ENCODE results near the gene WDR12.

The WDR12 gene

DNA sequence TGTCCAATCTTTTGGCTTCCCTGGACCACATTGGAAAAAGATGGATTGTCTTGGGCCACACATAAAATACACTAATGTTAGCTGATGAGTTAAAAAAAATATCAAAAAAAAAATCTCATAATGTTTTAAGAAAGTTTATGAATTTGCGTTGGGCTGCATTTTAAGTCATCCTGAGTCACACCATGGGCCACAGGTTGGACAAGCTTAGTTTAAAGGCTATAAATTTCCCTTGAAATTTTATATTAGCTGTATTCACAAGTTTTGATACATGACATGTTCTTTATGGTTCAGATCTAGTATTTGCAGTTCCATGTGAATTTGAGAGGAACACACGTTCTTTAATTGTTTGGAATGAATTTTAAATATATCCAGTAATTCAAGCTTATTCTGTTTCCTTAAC, 22.5 kb upstream of the WDR12 start:
- DNase-seq: no peak
- no peak overlapping the region for H3K4me2 ChIP-seq (ENCODE audit: low read depth, low read length)
- no peaks in the 10 kb centered on the region for H3K9me3 ChIP-seq (replicated peaks; ENCODE audit: insufficient read depth, low read length)
- H2AFZ ChIP-seq (ENCODE audit: low read length): no peak overlapping the region
- TF ChIP-seq, protein P1, sequence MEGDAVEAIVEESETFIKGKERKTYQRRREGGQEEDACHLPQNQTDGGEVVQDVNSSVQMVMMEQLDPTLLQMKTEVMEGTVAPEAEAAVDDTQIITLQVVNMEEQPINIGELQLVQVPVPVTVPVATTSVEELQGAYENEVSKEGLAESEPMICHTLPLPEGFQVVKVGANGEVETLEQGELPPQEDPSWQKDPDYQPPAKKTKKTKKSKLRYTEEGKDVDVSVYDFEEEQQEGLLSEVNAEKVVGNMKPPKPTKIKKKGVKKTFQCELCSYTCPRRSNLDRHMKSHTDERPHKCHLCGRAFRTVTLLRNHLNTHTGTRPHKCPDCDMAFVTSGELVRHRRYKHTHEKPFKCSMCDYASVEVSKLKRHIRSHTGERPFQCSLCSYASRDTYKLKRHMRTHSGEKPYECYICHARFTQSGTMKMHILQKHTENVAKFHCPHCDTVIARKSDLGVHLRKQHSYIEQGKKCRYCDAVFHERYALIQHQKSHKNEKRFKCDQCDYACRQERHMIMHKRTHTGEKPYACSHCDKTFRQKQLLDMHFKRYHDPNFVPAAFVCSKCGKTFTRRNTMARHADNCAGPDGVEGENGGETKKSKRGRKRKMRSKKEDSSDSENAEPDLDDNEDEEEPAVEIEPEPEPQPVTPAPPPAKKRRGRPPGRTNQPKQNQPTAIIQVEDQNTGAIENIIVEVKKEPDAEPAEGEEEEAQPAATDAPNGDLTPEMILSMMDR (IDR thresholded peaks at IDR 0.05; ENCODE audit: low read length): no peak
- TF ChIP-seq EZH2 (optimal IDR thresholded peaks at IDR 0.05; ENCODE audit: low read depth, low read length) (no peak), EZH2phosphoT487 (IDR thresholded peaks at IDR 0.05; ENCODE audit: low read length) (no peak)
- no peak overlapping the region for H3K27ac ChIP-seq (ENCODE audit: low read length)
- no peak overlapping the region for H3K9ac ChIP-seq (ENCODE audit: low read length)
- H4K20me1 ChIP-seq (ENCODE audit: insufficient read depth, low read length): no peaks in the 10 kb centered on the region
- no peaks in the 10 kb centered on the region for H3K79me2 ChIP-seq (ENCODE audit: low read length)
- H3K27me3 ChIP-seq (replicated peaks; ENCODE audit: insufficient read depth, low read length): no peaks in the 10 kb centered on the region
- H3K4me1 ChIP-seq (ENCODE audit: low read length): no peaks in the 10 kb centered on the region
- no peaks in the 10 kb centered on the region for H3F3A ChIP-seq (ENCODE audit: insufficient read depth, low read length)
- H3K36me3 ChIP-seq (replicated peaks; ENCODE audit: insufficient read depth, low read length): no peaks in the 10 kb centered on the region
- no peaks in the 10 kb centered on the region for H3K9me2 ChIP-seq (replicated peaks; ENCODE audit: insufficient read depth, low read length)
- H3K4me3 ChIP-seq (ENCODE audit: low read length): no peak overlapping the region

DNA sequence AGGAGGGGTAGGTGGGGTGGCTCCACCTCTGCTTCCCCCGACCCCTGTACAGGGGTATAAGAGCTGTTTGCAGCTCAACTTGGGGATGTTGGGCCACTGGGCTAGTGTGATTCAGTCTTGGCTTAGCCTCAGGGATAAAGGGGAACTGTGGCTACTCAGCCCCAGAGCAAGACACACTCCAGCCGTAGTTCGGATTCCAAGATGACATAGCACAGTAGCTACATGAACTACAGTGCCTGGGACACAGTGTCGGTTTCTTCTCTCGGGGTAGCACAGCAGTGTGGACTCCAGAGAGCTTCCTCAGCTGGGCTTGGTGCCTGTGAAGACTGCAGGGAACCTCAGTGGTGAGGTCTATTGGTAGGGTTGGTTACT, 21.7 kb upstream of the WDR12 start:
- H3K4me1 ChIP-seq (ENCODE audit: low read length): no peaks in the 10 kb centered on the region
- H3K79me2 ChIP-seq (ENCODE audit: low read length): no peaks in the 10 kb centered on the region
- H3F3A ChIP-seq (ENCODE audit: insufficient read depth, low read length): no peaks in the 10 kb centered on the region
- no peak overlapping the region for H3K4me2 ChIP-seq (ENCODE audit: low read depth, low read length)
- TF ChIP-seq, protein P1 (IDR thresholded peaks at IDR 0.05; ENCODE audit: low read length): no peak
- TF ChIP-seq EZH2 (optimal IDR thresholded peaks at IDR 0.05; ENCODE audit: low read depth, low read length): no peak
- no peak for TF ChIP-seq EZH2phosphoT487 (IDR thresholded peaks at IDR 0.05; ENCODE audit: low read length)
- H3K9me3 ChIP-seq (replicated peaks; ENCODE audit: insufficient read depth, low read length): no peaks in the 10 kb centered on the region
- no peaks in the 10 kb centered on the region for H3K9me2 ChIP-seq (replicated peaks; ENCODE audit: insufficient read depth, low read length)
- no peak overlapping the region for H2AFZ ChIP-seq (ENCODE audit: low read length)
- H3K4me3 ChIP-seq (ENCODE audit: low read length): no peak overlapping the region
- no peak overlapping the region for H3K9ac ChIP-seq (ENCODE audit: low read length)
- DNase-seq: no peak
- H4K20me1 ChIP-seq (ENCODE audit: insufficient read depth, low read length): no peaks in the 10 kb centered on the region
- H3K27me3 ChIP-seq (replicated peaks; ENCODE audit: insufficient read depth, low read length): no peaks in the 10 kb centered on the region
- H3K36me3 ChIP-seq (replicated peaks; ENCODE audit: insufficient read depth, low read length): no peaks in the 10 kb centered on the region
- H3K27ac ChIP-seq (ENCODE audit: low read length): no peak overlapping the region

DNA sequence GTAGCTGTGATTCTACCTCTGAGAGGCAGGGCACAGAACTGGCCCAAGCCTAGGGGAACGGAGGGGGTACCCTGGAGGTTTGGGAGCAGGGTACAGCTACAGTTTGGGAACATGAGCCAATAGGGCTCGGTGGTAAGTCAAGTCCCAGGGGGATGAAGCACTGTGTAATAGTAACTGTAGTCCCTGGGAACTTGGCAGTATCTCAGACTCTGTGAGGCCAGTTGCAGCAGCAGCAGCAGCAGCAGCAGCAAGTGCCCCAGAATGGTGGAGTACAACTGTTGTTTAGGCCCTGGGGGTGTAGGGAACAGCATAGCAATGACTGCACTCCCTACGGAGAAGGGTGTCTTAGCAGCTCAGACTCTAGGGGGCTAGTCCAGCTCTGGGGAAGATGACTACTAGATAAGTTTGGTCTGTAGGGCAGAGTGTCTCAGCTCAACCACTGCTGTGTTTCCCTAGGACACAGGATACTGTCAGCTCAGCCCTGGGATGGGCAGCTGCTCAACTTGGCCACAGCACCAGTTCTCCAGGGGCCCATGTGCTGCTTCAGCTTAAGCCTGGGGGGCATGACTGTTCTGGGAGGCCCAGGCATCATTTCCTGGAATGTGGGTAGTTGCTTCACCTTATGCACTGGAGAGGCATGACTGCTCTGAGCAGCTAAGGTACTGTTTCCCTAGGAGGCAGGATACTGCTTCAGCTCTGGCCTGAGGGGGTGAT, 21.1 kb upstream of the WDR12 start:
- no peaks in the 10 kb centered on the region for H3K4me1 ChIP-seq (ENCODE audit: low read length)
- H4K20me1 ChIP-seq (ENCODE audit: insufficient read depth, low read length): no peaks in the 10 kb centered on the region
- no peak overlapping the region for H3K27ac ChIP-seq (ENCODE audit: low read length)
- H3K4me3 ChIP-seq (ENCODE audit: low read length): no peak overlapping the region
- TF ChIP-seq EZH2 (optimal IDR thresholded peaks at IDR 0.05; ENCODE audit: low read depth, low read length) (no peak), EZH2phosphoT487 (IDR thresholded peaks at IDR 0.05; ENCODE audit: low read length) (no peak)
- TF ChIP-seq, protein P1 (IDR thresholded peaks at IDR 0.05; ENCODE audit: low read length): no peak
- no peaks in the 10 kb centered on the region for H3K27me3 ChIP-seq (replicated peaks; ENCODE audit: insufficient read depth, low read length)
- H3K79me2 ChIP-seq (ENCODE audit: low read length): no peaks in the 10 kb centered on the region
- no peak for DNase-seq
- no peak overlapping the region for H2AFZ ChIP-seq (ENCODE audit: low read length)
- H3K9me2 ChIP-seq (replicated peaks; ENCODE audit: insufficient read depth, low read length): no peaks in the 10 kb centered on the region
- H3K9me3 ChIP-seq (replicated peaks; ENCODE audit: insufficient read depth, low read length): no peaks in the 10 kb centered on the region
- H3F3A ChIP-seq (ENCODE audit: insufficient read depth, low read length): no peaks in the 10 kb centered on the region
- no peaks in the 10 kb centered on the region for H3K36me3 ChIP-seq (replicated peaks; ENCODE audit: insufficient read depth, low read length)
- H3K4me2 ChIP-seq (ENCODE audit: low read depth, low read length): no peak overlapping the region
- H3K9ac ChIP-seq (ENCODE audit: low read length): no peak overlapping the region
